CD4-positive, alpha-beta T cell treated with Interleukin-15 for 1 hour (primary cell): ENCODE measurements around the gene ENPP6.
"Not testable (repeated sequence)": the region's sequence is repeated elsewhere in the genome, so short reads cannot be mapped to it uniquely, and the experiment has no call there.

Experiments used
- DNase-seq: peaks from one replicate; pipeline ENCODE4 v3.0.0-alpha.2; 2020

The ENPP6 gene

GRCh38 chr4:184234155-184234554, 16.5 kb upstream of the ENPP6 start:
- no peak for DNase-seq

GRCh38 chr4:184232975-184233374, 15.3 kb upstream of the ENPP6 start:
- DNase-seq: no peak

GRCh38 chr4:184232202-184232601, 14.5 kb upstream of the ENPP6 start:
- no peak for DNase-seq

GRCh38 chr4:184231573-184231972, 13.9 kb upstream of the ENPP6 start:
- no peak for DNase-seq

- no peak for DNase-seq
Observed at GRCh38 chr4:184228056-184228705, 10.5 kb upstream of the ENPP6 start.

GRCh38 chr4:184216515-184216914, 1.2 kb downstream of the ENPP6 start:
- no peak for DNase-seq

- no peak for DNase-seq
Observed at GRCh38 chr4:184215709-184216328, 1.9 kb downstream of the ENPP6 start.

GRCh38 chr4:184214931-184215330, 2.7 kb downstream of the ENPP6 start:
- no peak for DNase-seq

- DNase-seq: not testable (repeated sequence)
Observed at GRCh38 chr4:184207734-184208607, 9.7 kb downstream of the ENPP6 start.

- no peak for DNase-seq
Observed at GRCh38 chr4:184205243-184205642, 12.4 kb downstream of the ENPP6 start.

GRCh38 chr4:184203300-184203699, 14.4 kb downstream of the ENPP6 start:
- no peak for DNase-seq

GRCh38 chr4:184201179-184201578, 16.5 kb downstream of the ENPP6 start:
- DNase-seq: no peak

GRCh38 chr4:184200296-184200695, 17.4 kb downstream of the ENPP6 start:
- no peak for DNase-seq

GRCh38 chr4:184199780-184200179, 17.9 kb downstream of the ENPP6 start:
- DNase-seq: no peak

- DNase-seq: no peak
Observed at GRCh38 chr4:184198190-184198589, 19.5 kb downstream of the ENPP6 start.

GRCh38 chr4:184197536-184198082, 20.1 kb downstream of the ENPP6 start:
- DNase-seq: no peak

- DNase-seq: no peak
Observed at GRCh38 chr4:184196730-184197385, 20.8 kb downstream of the ENPP6 start.

- DNase-seq: no peak
Observed at GRCh38 chr4:184193556-184194525, 23.8 kb downstream of the ENPP6 start.

- no peak for DNase-seq
Observed at GRCh38 chr4:184192933-184193332, 24.7 kb downstream of the ENPP6 start.

GRCh38 chr4:184191267-184191666, 26.4 kb downstream of the ENPP6 start:
- DNase-seq: no peak

- DNase-seq: no peak
Observed at GRCh38 chr4:184190711-184191110, 27.0 kb downstream of the ENPP6 start.

- no peak for DNase-seq
Observed at GRCh38 chr4:184189966-184190365, 27.7 kb downstream of the ENPP6 start.
